Effector memory CD4-positive, alpha-beta T cell (primary cell): ENCODE measurements around the gene TTLL12.

Experiments
- DNase-seq, 3 donors: peaks; one replicate each; pipeline ENCODE4 v3.0.0-alpha.2; 2020
- H3K27ac ChIP-seq: 2 replicates; pipeline ENCODE4 v1.7.0; 2013; ENCODE audit warnings: mild to moderate bottlenecking, low read length, moderate library complexity; ENCODE audit not compliant: insufficient read depth, poor library complexity, severe bottlenecking
- H3K27me3 ChIP-seq: replicated peaks from 2 replicates; pipeline ENCODE4 v1.7.0; 2013; ENCODE audit warnings: mild to moderate bottlenecking, low read length; ENCODE audit not compliant: insufficient read depth, control insufficient read depth, poor library complexity, severe bottlenecking
- H3K36me3 ChIP-seq: 2 replicates; pipeline ENCODE4 v1.7.0; 2013; ENCODE audit warnings: mild to moderate bottlenecking, low read length, moderate library complexity; ENCODE audit not compliant: control insufficient read depth, insufficient read depth
- H3K4me1 ChIP-seq: 2 replicates; pipeline ENCODE4 v1.7.0; 2013; ENCODE audit warnings: low read length, mild to moderate bottlenecking; ENCODE audit not compliant: control insufficient read depth, insufficient read depth, poor library complexity, severe bottlenecking
- H3K4me3 ChIP-seq: 2 replicates; pipeline ENCODE4 v1.7.0; 2013; ENCODE audit warnings: low read length, low read depth, mild to moderate bottlenecking; ENCODE audit not compliant: insufficient read depth, poor library complexity, severe bottlenecking
- H3K9me3 ChIP-seq: 2 replicates; pipeline ENCODE4 v1.7.0; 2013; ENCODE audit warnings: mild to moderate bottlenecking, low read length, moderate library complexity; ENCODE audit not compliant: control insufficient read depth

The TTLL12 gene

GRCh38 chr22:43157874-43158546 lies 28.9 kb downstream of the TTLL12 start:
- peaks cover 1% of the 10 kb centered on the region for H3K4me1 ChIP-seq
- no peaks in the 10 kb centered on the region for H3K9me3 ChIP-seq
- H3K27me3 ChIP-seq, result no peaks in the 10 kb centered on the region
- H3K36me3 ChIP-seq, result peaks cover 12% of the 10 kb centered on the region
- H3K4me3 ChIP-seq, result no peak overlapping the region
- H3K27ac ChIP-seq, result no peak overlapping the region
- DNase-seq, result no peak

- H3K27me3 ChIP-seq, result no peaks in the 10 kb centered on the region
- no peak overlapping the region for H3K4me3 ChIP-seq
- H3K27ac ChIP-seq, result no peak overlapping the region
- no peak for DNase-seq
- H3K4me1 ChIP-seq, result peaks cover 10% of the 10 kb centered on the region
- H3K9me3 ChIP-seq, result no peaks in the 10 kb centered on the region
- H3K36me3 ChIP-seq, result peaks cover 12% of the 10 kb centered on the region
These were observed 30.5 kb downstream of the TTLL12 start for GRCh38 chr22:43156413-43156812.

DNA sequence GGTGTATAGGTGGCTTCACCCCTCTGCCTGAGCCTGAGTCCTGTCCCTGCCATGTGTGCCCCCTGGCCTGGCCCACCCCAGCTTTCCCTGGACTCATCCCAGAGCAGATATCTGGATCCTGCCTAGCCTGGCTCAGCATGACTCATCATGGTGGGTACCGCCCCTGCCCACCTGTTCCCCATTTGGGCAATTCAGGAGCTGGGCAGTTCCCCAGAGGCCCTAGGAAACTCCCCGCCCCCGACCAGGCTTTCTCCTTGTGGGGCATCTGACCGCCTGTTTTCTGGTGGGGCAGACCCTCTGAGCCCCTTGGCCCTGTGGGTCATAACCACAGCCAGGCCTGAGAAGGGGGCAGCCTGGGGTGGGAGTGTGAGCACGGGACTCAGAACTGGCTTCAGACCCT lies 31.1 kb downstream of the TTLL12 start:
- Histone ChIP-seq H3K4me1 (peaks cover 15% of the 10 kb centered on the region), H3K4me3 (no peak overlapping the region), H3K36me3 (peaks cover 12% of the 10 kb centered on the region), H3K9me3 (no peaks in the 10 kb centered on the region), H3K27ac (no peak overlapping the region), H3K27me3 (no peaks in the 10 kb centered on the region)
- no peak for DNase-seq

GRCh38 chr22:43154887-43155536 lies 31.9 kb downstream of the TTLL12 start:
- Histone ChIP-seq H3K27me3 (no peaks in the 10 kb centered on the region), H3K4me1 (peaks cover 16% of the 10 kb centered on the region), H3K9me3 (no peaks in the 10 kb centered on the region), H3K4me3 (no peak overlapping the region), H3K27ac (no peak overlapping the region), H3K36me3 (peaks cover 10% of the 10 kb centered on the region)
- no peak for DNase-seq

- no peaks in the 10 kb centered on the region for H3K9me3 ChIP-seq
- H3K4me3 ChIP-seq, result no peak overlapping the region
- H3K27ac ChIP-seq, result no peak overlapping the region
- no peaks in the 10 kb centered on the region for H3K27me3 ChIP-seq
- no peak for DNase-seq
- H3K4me1 ChIP-seq, result peaks cover 16% of the 10 kb centered on the region
- peaks cover 3% of the 10 kb centered on the region for H3K36me3 ChIP-seq
These were observed 33.0 kb downstream of the TTLL12 start for GRCh38 chr22:43153899-43154298.

GRCh38 chr22:43152357-43153071 lies 34.4 kb downstream of the TTLL12 start:
- peak; percentile 36 to 47 (median 39) for DNase-seq
- H3K9me3 ChIP-seq, result no peaks in the 10 kb centered on the region
- peaks cover 16% of the 10 kb centered on the region for H3K4me1 ChIP-seq
- H3K27ac ChIP-seq, result peak overlapping the region; percentile 67
- H3K4me3 ChIP-seq, result peak overlapping the region; percentile 91
- H3K36me3 ChIP-seq, result peaks cover 3% of the 10 kb centered on the region
- no peaks in the 10 kb centered on the region for H3K27me3 ChIP-seq

- Histone ChIP-seq H3K27me3 (no peaks in the 10 kb centered on the region), H3K4me1 (peaks cover 16% of the 10 kb centered on the region), H3K36me3 (peaks cover 3% of the 10 kb centered on the region), H3K4me3 (peak overlapping the region; percentile 91), H3K27ac (peak overlapping the region; percentile 67), H3K9me3 (no peaks in the 10 kb centered on the region)
- no peak for DNase-seq
These were observed 35.0 kb downstream of the TTLL12 start for GRCh38 chr22:43152003-43152356.

GRCh38 chr22:43151251-43152002 lies 35.5 kb downstream of the TTLL12 start, which contains the start of gene TSPO:
Gene TSPO, plus strand, starts transcription at chr22:43151559. Its CDS starts 7,680 bp downstream, at chr22:43159239.
- Histone ChIP-seq H3K36me3 (peaks cover 3% of the 10 kb centered on the region), H3K9me3 (no peaks in the 10 kb centered on the region), H3K27me3 (no peaks in the 10 kb centered on the region), H3K4me3 (peak within 1 kb of the TSS; percentile 91), H3K27ac (peak within 1 kb of the TSS; percentile 67), H3K4me1 (peaks cover 16% of the 10 kb centered on the region)
- peak; percentile 55 to 62 (median 56) for DNase-seq

DNA sequence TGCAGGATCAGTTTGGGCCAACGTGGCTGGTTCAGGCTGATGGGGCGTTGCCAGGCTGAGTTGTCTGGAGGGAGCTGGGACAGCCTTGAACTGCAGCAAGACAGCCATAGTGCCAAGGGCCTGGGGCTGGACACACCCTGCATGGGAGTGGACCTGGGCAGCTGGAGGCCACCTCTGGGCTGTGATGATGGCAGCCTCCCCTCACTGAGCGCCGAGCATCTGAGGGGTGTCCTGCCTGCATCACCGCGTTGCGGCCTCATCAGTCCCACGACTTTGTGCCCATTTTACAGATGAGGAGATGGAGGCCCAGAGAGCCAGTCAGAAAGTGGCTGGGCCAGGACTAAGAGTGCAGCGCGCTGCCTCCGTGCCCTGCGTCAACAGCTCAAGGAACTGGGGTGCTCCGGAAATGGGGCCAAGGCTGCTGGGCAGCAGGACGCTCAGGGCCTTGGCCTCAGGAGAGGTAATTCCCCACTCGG lies 36.2 kb downstream of the TTLL12 start:
- H3K9me3 ChIP-seq, result no peaks in the 10 kb centered on the region
- peak overlapping the region; percentile 91 for H3K4me3 ChIP-seq
- no peak for DNase-seq
- H3K36me3 ChIP-seq, result peaks cover under 1% of the 10 kb centered on the region
- no peaks in the 10 kb centered on the region for H3K27me3 ChIP-seq
- peaks cover 16% of the 10 kb centered on the region for H3K4me1 ChIP-seq
- peak overlapping the region; percentile 67 for H3K27ac ChIP-seq
